Pons (tissue), 1 donor: Measurements from ENCODE around the gene ADAMTS17.

Experiments used
- DNase-seq: peaks from one replicate; pipeline ENCODE4 v3.0.0-alpha.2; 2016; ENCODE audit warnings: low spot score

ADAMTS17 gene

DNA sequence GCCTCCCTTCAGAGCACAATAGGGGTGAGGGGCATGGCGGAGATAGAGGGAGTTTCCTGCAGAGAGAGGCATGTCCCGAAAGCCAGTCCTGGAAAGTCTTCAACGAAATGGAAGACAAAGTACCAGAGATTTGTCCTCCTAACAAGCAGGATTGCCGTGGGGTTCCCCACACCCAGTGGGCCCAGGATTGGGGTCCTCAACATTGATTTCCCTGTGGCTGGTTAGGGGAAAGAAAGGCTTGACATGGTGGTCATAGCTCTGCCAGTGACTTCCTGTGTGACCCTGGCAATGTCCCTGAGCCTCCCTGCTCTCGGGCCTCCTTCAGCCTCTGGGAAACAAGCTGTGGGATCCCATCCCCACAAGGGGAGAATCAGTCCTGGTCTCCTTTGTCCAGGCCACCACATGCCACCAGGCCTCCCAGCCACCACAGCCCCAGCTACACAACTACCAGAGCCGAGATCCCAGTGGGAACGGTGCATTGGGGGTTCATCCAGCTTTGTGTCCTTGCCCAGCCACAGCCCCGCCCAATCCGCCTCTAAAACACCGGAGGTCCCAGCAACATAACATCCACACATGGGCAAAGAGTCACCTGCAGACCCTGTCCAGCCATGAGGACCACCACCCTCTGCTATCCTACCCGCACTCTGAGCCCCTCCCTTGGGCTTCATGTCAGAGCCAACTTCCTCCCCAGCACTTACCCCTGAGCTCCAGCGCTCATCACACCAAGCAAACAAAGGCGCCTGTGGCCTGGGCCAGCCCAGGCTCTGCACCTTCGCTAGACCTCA is 63.0 kb downstream of the ADAMTS17 start:
- DNase-seq: no peak

DNA sequence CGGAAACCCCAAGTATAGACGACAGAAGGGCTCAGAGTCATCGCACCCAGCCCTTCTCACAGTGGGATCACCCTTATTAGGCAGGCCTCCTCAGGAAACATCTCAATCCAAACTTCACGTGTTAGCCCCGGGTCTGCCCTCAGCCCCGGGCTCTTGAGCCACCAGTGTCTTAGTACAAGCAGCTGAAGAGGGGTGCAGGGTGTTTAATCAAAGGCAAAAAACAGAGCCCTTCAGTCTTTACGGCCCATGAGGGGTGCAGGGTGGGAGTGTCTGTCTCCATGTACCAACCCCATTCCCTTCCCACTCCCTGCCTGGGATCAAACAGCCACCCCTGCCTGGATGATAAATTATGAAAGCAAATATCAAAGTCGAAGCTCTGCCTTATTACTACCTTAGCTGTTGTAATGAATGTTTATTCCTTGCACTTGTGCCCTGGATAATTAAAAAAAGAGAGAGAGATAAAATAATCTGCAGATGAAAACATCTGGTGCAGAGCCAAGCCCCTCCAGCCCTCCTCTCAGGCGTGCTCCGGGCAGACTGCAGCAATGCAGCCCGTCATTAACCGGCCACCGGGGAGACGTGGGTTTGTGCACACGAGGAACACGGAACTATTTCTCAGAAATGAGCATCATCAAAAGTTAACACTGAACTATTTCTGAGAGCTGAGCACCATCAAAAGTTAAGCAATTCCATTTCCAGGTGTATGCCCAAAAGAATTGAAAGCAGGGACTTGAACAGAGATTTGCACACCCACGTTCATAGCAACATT is 64.5 kb downstream of the ADAMTS17 start:
- DNase-seq: no peak

DNA sequence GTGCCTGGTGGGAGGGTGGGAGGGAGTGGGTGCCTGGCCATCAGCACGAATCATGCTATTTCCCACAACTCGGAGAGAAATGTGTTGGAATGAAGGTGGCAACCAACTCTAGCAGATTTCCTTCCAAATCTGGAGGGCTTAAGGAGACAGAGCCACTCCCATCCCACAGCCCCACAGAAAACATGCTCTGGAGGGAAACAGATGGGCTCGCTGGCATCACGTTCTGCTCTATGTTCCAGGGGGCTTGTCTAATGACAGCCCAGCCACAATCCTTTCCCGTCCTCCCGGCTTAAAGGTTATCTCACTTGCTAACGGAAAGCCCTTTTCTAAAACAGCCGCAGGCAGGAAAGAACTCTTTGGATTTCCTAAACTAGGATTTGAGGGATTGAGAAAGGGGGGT is 65.3 kb downstream of the ADAMTS17 start:
- DNase-seq: no peak

DNA sequence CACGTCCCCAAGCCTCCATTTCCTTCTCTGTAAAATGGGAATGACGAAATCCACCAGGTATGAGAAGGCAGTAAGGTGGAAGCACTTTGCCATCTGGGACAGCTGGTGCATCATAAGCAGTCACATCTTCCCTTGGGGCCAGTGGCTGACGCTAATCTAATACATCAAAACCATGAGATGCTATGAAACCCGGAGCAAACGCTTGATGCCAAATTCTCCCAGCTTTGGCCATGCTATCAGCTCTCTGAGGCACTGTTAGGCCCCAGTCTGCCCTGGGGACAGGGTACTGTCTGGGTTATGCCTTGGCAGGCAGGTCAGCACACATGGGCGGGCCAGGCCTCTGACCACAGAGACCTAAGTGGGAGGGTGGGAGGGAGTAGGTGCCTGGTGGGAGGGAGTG is 66.1 kb downstream of the ADAMTS17 start:
- no peak for DNase-seq

DNA sequence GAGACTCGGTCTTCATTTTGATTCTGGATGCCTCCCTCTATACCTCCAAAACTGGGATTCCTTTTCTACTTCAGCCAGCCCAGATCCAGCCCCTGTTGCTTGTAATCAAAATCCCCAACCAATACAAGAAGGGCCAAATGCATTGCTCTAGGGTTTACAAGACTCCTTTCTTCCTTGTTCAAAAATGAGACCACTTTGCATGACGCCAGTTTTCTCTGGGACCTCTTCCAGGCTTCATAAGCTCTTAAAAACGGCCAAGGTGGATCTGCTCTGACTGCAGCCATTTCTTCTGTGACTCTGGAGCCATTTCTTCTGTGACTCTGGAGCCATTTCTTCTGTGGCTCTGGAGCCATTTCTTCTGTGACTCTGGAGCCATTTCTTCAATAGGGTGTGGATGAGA is 71.9 kb downstream of the ADAMTS17 start:
- no peak for DNase-seq

DNA sequence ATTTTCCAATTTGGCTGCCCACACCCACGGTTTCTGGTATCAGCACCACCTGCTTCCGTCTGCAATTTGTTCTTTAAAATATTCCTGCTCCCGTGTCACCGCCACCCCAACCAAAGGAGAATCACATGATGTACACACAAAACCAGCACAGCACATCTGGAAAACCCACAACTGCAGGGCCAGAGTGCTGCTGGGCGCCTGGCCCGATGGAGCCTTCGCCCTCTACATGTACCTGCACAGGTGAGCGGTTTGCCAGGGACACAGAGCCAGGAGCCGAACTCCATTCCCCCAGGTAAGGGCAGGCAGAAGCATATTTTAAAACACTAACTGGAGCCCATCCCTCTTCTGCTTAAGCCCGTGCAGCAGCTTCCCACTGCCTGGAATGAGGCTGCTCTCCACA is 75.6 kb downstream of the ADAMTS17 start:
- no peak for DNase-seq

DNA sequence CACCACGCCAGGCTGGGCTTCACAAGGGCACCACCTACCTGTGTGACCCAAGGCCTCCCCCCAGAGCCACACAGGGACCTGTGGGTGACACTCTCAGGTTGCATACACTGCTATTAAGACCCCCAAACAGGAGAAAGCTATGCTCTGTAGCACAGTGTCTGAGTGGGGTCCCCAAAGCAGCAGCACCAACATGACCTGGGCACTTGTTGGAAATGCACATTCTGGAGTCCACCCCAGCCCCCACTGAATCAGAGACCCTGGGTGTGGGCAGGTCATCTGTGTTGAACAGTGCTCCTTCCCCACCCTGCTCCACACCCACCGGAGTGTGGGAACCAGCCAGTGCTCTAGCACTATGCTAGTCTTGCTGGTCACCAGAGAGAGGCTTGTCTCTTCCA is 76.1 kb downstream of the ADAMTS17 start:
- DNase-seq: no peak

DNA sequence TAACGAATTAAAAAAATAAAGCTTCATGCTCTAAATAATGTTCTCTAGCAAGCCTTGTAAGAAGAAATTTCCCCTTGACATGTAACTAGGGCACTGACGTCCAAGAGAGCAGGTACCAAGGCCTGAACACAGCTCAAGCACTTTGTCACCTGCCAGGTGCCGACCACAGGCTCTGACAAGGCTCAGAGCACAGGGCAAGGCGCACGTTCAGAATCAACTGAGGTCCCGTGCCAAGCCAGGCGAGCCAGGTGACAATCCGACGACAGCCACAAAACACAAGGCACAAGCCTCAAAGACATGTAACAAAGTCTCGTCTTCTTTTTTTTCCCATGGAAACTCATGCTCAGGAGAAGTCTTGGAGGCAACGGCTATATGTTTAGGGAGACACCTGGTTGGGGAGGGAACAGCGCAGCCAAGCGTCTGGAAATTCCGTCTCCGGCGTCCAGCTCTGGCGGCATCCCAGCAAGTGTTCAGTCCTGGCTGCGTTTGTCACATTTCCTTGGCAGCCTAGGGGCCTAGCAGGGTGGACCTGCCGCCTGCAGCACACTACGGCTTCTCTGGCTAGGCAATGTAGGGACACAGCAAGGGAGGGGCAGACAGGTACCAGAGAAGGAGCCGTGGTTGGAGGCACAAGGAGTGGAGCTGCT is 76.7 kb downstream of the ADAMTS17 start:
- no peak for DNase-seq

DNA sequence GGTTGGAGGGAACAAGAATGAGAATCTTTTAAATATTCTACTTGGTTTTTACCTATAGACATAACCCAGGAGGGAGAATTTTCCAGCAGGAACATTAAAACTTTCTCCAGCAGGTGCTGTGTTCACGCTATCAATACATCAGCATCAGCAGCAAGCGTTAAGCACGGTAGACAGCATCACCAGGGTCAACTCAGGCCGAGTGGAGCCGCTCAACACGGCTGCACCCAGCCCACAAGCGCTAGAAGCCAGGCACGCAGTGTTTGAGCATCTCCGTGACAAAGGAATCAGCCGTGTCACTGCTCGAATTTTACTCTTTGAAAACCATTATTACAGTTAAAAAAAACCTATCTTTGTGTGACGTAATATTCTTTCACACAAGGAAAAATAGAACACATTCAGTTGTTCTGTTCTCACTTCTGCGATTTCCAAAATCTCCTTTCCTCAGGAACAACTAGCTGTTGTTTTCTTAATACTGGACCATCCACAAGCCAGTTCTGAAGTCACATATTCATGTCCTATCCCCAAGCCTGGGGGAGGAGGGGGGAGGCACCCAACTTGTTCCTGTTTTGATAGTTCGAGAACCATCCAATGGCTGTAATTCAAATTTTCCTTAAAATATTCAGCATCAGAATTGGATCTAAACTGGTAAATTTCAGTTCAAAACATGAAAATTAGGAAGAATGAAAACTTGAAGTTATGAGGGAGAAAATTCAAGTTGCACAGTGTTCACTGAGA is 77.9 kb downstream of the ADAMTS17 start:
- no peak for DNase-seq

DNA sequence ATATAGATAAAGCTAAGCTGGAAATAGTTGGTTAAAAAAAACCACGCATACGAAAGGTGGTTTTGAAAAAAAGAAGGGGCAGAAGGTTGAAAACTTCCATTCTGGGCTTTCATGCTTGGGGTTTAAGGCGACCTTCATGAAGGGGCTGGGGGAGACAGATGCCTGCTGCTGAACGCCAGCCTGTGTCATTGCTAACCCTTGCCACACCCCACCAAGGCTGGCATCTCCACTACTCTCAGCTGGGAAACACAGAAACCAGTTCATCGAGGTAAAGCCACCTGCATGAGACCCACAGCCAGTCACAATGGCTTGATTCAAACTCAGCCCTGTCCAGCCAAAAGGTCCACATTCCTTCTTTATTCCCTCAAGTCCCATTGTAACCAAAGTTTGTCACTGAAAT is 78.7 kb downstream of the ADAMTS17 start:
- no peak for DNase-seq

DNA sequence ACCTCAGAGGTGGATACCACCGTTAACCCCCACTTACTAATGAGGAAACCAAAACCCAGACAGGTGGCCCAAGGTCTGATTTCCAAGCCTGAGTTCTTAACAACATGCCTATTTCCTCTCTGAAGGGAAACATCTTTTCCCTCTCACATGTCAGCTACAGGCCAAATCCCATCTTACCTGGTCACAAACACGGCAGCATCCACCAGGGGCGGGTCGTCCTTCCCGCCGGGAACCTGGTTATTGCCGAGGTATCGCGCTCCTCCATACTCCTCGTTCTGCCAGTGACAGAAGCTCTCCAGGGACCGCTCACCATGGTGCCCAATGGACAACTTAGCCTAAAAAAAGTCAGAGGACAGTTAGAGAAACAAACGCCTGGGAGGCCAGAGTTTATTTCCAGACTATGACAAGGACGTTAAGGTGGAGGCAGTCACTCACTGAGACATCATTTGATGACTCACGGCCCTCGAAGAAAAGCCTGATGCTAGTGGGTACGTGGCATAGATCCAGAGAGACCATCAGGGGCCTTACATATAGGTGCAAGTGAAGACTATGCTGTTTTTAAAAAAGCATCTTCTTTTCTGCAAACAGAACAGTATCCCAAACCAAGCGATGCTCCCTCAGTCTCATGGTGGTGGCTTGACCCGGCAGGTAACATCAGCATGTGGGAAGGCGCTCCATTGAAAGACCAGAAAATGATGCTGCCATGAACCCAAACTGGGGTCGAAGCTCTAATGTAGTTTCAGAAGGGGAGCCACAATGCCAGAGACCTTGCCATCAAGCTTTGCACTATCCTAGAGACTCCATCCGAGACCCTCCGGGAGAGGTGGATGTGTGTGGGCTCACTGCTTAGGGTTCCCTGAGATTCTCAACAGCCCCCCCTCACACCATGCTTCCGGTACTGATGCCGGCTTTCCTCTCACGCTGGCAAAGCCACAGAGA is 80.2 kb downstream of the ADAMTS17 start:
- DNase-seq: no peak

DNA sequence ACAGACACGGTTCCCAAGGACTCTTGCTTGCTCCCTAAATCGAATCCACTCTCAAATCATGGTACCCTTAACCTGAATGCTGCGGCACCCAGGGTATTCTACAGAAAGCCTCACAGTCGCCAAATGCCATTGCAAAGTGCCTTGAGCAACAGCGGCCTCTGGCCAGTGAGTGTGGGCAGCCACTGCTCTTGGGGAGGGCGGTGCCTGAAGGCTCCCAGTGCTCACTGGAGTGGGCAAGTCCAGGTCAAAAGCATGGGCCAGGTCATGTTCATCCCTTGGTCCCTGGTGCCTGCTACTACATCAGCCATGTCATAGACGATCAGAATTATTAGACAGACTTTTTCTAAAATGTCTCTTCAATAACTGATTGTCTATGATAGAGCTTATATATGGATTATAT is 82.5 kb downstream of the ADAMTS17 start:
- DNase-seq: no peak

DNA sequence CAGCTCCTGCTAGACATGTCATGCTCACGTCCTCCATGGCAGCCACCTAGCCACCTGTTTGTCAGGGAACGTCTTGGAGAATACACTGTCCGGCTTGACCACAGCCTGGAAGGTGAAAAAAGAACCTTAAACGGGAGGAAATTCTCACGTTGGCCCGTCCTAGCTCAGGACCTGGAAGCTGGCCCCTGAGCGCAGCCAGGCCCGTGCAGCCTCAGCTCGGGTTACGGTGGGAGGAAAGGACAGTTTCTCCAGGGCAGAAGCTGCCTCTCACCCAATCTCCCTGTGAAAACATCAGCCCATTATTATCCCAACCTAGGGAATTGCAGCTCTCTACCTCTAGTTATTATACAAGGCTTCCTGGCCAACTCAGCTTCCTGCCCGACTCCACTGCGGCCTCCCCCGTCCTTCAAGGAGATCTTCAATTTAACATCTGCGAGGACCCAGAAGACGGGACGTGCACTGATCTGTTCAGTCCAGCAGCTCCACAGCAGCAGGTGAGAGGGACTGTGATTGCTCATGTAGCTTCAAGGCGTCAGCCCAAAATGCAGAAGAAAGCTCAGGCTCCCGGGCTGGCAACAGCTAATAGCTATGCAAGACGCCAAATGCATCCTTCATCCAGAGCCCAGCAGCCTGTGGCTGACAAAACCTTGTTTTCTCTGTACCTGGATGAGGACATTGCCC is 84.7 kb downstream of the ADAMTS17 start:
- no peak for DNase-seq

DNA sequence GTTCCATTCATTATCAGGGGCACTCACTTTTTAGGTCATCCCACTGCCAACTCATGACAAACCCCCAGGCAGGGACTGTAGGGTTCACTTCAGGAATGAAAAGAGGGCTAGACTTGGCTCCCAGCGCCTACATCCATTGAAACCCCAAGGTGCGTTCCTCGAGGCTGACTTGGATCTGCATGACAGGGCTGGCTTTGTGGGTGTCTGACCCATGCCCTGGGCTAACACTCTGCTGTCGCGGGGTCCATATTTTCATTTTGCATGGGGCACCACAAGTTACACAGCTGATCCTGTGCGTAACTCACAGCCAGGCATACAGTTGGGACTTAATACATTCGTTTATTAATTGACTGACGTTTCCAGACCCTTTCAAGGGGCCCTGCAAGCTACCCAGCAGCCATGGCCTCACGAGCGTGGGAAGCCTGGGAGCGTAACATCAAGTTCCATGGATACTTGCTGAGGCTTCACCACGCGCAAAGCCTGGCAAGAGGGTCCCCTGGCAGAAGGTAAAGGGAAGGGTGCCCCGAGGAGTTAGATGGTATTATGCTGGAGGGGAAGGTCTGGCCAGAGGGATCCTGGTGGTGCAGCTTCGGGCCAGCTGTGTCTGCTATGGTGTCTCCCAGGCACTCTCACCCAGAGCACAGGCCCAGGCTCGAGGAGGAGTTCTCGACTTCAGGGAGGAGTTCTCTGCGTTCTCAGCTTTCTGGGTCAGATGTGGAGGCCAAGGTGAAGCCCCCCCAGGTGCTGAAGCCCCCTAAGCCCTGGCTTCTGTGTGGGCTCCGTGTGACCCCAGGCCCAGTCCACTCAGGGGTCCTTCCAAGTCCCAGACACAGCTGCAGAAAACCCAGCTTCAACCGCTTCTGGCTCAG is 85.4 kb downstream of the ADAMTS17 start:
- no peak for DNase-seq

DNA sequence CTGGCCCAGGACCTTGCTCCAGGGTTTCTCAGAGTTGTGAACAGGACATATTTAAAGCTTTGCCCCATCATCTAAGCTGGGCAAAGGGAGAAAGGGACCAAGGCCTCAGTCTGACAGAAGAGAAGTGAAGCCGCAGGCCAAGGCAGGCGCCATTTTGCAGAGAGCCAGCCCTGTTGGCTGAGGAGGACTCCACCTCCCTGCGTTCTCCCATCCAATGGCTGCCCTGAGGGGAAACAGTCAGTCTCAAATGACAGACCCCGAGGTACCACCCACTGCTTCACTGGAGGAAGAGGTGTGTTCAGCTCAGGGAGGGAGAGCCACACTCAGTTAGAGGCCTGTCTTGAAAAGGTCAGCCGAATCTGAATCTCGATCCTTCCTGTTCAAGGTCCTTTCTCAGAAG is 86.1 kb downstream of the ADAMTS17 start:
- DNase-seq: no peak

DNA sequence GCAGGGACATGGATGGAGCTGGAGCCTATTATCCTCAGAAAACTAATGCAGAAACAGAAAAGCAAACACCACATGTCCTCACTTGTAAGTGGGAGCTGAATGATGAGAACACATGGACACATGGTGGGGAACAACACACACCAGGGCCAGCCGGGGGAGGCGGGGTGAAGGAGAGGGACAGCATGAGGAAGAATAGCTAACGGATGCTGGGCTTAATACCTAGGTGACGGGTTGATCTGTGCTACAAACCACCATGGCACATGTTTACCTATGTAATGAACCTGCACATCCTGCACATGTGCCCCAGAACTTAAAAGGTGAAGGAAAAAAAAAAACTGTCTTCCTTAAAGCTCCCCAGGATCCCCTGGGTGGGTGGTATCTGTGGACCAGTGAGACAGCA is 87.1 kb downstream of the ADAMTS17 start:
- DNase-seq: no peak

DNA sequence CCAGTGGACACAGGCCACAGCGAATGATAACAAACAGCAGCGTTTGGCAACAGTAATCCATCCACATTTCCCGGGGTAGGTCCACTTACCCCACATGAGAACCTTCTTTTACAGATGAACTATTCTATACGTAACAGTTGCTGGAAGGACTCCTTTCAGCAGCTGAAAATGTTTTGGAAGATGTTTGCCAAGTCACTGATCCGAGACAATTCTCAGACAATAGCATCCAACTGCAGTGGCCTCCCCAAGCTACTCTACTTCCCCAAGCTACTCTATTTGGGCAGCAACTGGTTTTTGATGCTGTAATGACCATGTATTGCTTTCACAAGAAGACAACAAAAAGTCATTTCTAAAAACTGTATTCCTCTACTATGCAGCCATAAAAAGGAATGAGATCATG is 87.5 kb downstream of the ADAMTS17 start:
- no peak for DNase-seq

DNA sequence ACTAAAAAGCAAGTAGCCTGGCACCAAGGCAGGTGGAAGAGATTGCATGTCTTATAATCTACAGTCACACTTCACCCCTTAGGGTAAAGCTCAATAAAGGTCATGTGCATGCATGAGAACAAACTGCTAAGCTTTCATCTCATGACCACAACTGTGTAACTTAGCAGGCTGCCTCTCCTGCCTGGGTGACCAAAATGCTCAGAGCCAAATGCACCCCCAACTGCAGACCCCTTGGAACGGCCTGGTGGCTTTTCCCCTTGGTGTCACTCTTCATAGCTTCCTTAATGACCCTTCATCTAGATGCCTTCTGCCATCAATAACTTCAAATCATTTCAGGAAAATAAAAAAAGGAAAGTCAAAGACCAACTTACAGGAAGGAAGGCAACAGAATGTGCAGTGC is 88.1 kb downstream of the ADAMTS17 start:
- no peak for DNase-seq

DNA sequence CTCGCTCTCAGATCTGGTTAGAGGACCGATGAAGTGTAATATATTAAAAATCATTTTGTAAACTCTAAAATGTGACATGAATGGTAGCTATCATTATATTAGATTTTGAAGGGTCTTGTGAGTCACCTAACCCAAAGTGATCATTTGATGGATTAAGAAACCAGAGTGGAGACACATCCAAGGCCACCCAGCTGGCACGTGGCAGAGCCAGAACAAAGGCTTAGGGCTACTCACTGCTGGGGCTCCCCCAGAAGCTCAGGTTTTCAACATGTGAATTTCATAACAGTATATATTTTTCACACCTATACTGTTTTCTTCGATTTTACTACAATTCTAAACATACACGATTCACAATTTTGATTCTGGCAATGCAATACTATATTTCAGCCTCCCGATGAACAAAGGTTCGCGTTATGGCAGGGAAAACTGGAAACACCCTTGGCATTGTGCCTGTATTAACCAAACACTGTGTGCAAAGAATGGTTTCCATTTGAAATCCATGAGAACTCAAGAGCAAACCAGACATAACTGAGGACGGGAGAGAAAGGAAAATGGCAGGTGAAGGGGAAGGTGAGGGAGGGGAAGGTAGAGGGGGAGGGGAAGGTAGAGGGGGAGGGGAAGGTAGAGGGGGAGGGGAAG is 88.9 kb downstream of the ADAMTS17 start:
- no peak for DNase-seq
